ENCODE data around the gene RNF4. TPM values are rescaled to one million over a fixed set of nuclear protein-coding genes. Genes with fewer than 3 reads are reported as not detected.

Gene RNF4
- total RNA-seq, 1 experiment from 2014 or later: 72.8 TPM

DNA sequence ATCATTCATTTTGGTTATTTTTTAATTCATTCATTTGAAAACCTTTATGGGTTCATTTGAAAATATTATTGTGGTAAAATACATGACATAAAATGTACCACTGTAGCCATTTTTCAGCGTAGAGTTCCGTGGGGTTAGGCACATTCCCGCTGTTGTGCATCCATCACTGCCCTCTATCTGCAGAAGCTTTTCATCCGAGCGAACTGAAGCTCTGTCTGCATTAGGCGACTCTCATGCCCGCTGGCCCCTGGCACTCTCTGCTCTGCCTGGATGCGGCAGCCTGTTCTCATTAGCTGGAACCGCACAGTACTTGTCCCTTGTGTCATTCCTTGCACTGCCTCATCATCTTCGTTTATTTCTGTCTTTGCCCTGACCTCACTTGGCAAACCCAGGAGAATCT, 32.6 kb upstream of the RNF4 start:
- no peak for DNase-seq (ENCODE audit: low read depth)
- in situ Hi-C loops (cut with HindIII; ENCODE audit: low pct_unique_long_range_greater_than_20kb, low sequenced_read_pairs): no loop called here

DNA sequence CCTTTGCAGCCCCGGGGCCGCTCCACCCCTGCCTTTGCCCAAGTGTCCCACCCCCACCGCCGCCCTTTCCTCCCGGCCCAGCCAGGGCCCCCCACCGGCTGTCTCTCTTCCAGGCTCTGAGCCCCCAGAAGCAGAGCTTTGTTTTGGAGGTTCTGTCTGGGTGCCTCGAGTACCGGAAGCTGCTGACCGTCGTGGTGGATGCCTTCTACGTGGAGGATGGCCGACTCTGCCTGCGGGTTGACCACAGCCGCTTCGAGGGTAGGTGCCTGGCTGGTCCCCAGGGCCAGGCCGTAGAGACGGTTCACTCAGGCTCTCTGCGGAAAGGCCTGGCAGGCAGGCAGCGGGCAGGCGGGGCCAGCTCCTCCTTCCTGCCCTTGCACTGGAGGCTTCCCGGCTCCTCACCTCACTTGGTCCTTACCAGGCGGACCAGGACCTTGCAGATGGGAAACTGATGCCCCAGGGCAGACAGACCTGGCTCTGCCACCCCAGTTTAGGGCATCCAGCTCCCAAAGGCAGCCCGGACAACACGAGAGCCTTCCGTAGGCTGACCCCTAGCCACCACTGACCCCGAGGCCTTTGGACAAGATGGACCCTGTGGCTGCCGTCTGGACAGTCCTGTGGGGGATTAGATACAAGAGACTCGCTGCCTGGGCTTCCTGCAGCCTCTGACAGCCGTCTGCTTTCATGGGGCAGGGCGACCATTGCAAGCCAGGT, 32.0 kb upstream of the RNF4 start:
- in situ Hi-C loops (cut with HindIII; ENCODE audit: low pct_unique_long_range_greater_than_20kb, low sequenced_read_pairs): no loop called here
- DNase-seq (ENCODE audit: low read depth): no peak

DNA sequence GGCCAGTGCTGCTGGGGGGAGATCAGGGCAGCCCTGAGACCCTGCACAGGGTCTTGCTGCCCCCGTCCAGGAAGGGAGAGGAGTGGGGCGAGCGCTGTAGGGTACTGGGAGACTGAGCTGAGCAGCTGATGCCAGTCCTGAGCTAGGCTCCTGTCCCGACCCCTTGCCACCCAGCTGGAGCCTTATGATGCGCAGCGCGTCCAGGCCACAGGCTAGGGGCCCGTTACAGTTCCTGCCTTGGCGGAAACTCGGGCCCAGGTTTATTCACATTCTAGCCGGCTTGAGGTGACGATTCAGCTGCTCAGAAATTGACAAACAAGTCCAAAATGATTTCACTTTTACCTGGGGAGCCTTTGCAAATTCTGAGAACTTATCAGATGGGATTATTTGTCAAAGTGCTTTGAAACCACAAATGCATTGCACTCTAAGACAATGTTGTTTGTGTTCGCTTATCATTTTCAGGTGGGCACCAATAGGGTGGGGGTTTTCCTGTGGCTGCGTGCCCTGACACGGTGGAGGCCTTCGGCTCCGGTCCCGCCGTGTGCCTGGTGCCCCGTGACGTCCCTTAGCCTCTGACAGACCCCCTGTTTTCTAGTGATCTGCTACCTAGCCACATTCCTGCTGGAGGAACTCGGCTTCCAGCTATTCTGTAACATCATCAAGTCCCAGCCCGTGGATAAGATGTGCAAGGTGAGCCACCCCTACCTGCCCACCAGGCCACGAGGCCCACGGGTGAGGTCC, 31.3 kb upstream of the RNF4 start:
- in situ Hi-C loops (cut with HindIII; ENCODE audit: low pct_unique_long_range_greater_than_20kb, low sequenced_read_pairs): no loop called here
- no peak for DNase-seq (ENCODE audit: low read depth)

DNA sequence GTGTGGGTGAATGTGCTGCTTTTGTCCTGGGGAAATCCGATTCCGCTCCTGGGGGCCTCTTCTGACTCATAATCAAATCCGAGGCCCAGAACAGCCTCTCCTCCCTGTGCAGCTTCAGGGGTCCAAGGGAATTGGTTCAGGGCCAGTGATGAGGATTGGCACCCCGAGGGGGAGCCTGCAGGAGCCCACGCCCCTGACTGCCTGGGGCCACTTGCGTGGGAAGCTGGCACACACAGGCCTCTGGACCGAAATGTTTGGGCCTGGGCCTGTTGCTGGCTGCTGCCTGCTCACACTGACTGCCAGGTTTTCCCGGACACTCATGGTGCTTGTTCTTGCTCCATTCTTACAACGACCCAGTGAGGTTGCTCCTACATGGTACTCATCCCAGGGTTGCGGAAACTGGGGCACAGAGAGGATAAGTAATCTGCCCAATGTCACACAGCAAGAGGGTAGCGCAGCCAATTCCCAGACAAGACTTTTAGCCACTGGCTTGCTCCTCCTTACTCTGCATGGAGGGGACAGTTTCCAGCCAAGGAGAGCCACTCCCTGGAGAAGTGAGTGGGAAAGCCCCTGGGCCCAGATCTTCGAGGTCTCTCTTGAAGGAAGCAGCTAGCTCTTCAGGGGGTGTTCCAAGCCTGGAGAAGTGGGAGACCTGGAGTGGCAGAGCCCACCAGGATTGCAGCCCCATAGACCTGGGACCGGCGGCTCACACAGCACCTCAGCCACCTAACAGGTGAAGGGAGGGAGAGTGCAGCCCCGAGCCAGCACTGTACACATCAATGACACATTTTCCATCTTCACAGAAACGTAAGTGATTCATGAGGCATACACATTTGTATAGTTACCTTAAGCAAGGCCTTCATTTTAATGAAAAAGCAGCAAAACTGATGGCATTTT, 29.8 kb upstream of the RNF4 start:
- no peak for DNase-seq (ENCODE audit: low read depth)
- in situ Hi-C loops (cut with HindIII; ENCODE audit: low pct_unique_long_range_greater_than_20kb, low sequenced_read_pairs): no loop called here

DNA sequence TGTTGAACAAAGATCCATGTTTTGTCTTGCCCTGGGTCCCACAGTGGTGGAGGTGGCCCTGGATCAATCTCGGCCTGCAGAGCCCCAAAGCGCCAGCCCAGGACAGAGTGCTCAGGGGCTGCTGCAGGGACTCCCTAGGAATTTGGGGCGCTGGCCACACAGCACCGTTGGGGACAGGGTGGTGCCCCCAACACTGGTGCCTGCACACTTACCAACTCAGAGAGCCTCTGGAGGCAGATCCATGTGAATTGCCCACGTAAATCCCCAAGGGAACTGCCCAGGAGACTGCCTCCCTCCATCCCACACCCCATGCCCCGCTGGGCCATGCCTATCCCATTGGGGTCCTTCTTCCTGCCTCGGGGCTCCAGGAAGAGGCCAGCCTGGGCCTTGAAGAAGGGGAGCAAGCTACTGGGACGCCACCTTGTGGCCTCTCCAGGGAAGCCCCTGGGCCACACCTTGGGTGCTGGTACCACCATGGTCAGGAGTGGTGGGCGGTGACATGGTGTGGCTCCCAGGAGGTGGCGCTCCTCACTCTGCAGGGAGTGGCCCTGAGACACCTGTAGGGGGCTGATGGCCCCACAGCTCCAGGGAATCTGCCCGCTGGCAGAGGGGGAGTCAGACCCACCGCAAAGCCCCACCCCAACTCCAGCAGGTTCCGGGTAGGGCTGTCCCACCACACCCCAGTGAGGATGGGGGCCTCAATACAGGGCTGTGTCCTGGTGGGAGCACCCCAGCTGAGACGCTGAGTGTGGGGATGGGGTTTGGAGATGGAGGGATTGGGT, 27.3 kb upstream of the RNF4 start:
- DNase-seq (ENCODE audit: low read depth): peak; percentile 30
- in situ Hi-C loops (cut with HindIII; ENCODE audit: low pct_unique_long_range_greater_than_20kb, low sequenced_read_pairs): no loop called here

DNA sequence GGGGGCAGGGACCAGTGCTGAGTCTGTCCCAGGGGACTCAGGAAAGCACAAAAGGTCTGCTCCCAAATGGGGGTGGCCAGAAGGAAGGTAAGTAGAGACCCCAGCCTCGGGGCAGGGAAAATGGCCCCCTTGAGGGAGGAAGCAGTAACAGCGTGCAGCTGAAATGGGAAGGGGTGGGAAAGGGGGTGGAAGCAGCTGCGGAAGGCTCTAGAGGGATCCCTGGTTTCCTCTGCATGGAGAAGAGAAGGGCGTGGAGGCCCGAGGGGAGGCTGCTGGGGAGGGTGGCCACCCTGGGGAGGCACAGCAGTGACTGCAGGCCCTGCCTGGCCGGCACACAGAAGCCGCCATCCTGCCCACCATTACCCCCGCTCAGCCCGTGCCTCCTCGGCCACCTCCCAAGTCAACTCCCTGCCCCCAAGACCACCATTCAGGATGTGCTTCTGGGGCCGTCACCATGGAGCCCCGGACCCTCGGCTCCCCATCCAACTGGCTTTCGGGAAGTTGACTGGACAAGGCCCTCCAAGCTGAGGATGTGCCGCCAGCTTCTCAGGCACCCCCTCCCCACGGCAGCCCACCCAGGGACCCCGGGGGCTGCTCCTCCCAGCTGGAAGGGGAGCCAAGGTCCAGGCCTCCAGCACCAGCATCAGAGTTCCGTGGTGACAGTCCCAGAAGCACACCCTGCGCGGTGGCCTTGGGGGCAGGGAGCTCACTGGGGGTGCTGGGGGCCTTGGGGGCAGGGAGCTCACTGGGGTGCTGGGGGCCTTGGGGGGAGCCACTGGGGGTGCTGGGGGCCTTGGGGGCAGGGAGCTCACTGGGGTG, 26.5 kb upstream of the RNF4 start:
- no peak for DNase-seq (ENCODE audit: low read depth)
- in situ Hi-C loops (cut with HindIII; ENCODE audit: low pct_unique_long_range_greater_than_20kb, low sequenced_read_pairs): no loop called here

DNA sequence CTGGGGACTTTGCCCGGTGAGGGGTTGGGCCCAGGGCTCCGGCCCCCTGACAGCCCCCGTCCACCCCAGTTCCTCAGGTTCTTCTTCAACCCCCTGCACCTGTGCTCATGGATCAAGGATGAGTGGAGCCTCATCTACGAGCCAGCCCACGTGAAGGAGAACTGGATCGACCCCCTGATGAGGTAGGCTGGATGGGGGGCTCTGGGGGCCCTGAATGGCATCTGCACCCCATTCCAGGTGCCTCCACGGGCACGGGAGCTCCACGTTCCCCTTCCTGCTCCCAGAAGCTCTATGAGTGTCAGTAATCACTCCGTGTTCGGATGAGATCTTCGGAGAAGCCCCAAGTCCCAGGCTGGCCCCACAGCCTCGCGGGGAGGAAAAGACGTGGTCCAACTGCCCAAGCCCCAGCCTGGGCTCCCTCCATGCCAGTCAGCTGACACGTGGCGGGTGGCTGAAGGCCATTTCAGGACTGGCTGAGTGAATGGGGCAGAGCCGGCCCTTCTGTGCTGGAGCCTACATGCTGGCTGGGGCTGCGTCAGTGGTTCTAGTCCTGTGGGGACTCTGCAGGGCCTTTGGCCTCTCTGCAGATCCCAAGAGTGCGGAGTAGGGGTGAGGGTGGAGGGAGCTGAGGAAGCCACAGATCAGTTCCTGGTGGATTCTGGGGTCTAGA, 25.7 kb upstream of the RNF4 start:
- in situ Hi-C loops (cut with HindIII; ENCODE audit: low pct_unique_long_range_greater_than_20kb, low sequenced_read_pairs): no loop called here
- DNase-seq (ENCODE audit: low read depth): no peak

DNA sequence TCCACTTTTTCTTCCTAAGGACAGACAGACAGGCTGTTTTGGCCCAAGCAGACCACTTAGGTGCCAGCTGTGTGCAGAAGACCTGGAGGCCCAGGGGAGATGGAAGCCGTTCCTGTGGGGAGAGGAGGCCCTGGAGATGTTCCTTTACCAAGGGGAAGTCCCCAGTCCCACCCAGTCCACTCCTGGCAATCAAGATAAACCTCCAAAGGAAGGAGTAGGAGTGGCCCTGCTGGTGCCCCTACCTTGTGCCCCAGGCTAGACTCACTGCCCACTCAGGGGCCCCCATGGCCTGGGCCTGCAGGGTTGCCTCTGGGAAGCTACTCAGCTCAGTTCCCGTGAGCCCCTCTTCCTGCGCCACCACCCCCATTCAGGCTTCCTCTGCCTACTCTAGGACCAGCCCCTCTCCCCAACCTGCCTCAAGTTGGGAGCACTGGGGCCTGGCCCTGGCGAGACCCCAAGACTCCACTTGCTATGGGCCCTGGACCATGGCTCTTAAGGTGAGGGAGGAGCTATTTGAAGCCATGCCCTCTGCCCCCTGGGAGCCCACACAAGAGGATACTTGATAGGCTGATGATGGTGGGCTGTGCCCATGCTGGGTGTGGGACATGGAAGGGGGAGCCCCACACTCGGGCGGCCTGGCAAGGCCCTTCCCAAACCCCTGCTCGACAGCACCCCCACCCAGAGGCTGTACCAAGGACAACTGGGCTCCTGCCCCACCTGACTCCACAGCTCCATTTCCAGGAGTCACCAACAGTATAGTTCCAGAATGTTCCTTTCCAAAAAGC, 24.8 kb upstream of the RNF4 start:
- in situ Hi-C loops (cut with HindIII; ENCODE audit: low pct_unique_long_range_greater_than_20kb, low sequenced_read_pairs): no loop called here
- no peak for DNase-seq (ENCODE audit: low read depth)

DNA sequence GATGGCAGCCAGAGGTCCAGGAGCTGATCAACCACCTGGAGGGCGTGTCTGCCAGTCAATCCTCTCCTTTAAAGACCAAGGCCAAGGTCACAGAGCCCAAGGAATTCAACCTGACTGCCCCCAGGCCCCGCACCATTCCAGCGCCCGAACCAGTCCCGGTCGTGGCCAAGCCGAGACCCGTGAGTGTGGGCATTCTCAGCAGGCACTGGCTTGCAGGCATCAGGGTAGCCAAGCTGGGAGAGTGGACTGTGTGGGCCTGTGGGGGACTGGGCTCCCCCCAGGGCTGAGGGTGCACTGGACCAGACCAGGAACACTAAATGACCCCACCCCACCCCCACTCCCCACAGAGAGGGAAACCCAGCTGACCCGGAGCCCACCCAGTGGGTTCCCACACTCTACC, 23.8 kb upstream of the RNF4 start:
- in situ Hi-C loops (cut with HindIII; ENCODE audit: low pct_unique_long_range_greater_than_20kb, low sequenced_read_pairs): no loop called here
- DNase-seq (ENCODE audit: low read depth): no peak

DNA sequence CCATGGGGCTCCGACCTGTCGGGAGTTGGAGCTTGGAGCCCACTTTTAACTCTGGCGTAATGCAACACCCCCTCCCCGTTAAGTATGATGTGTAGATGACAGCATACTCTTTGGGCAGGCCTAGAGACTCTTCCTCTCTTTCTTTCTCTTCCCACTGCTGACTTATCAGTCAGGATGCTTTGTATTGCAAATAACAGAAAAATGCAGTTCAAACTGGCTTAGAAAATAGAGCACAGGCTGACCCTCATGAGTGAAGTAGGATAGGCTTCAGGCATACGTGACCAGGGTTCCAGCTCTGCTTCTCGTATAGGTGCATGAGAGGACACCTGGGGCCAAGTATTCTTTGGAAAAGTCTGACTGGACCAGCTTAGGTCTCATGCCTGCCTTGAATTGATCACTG, 23.3 kb upstream of the RNF4 start:
- in situ Hi-C loops (cut with HindIII; ENCODE audit: low pct_unique_long_range_greater_than_20kb, low sequenced_read_pairs): no loop called here
- DNase-seq (ENCODE audit: low read depth): no peak

DNA sequence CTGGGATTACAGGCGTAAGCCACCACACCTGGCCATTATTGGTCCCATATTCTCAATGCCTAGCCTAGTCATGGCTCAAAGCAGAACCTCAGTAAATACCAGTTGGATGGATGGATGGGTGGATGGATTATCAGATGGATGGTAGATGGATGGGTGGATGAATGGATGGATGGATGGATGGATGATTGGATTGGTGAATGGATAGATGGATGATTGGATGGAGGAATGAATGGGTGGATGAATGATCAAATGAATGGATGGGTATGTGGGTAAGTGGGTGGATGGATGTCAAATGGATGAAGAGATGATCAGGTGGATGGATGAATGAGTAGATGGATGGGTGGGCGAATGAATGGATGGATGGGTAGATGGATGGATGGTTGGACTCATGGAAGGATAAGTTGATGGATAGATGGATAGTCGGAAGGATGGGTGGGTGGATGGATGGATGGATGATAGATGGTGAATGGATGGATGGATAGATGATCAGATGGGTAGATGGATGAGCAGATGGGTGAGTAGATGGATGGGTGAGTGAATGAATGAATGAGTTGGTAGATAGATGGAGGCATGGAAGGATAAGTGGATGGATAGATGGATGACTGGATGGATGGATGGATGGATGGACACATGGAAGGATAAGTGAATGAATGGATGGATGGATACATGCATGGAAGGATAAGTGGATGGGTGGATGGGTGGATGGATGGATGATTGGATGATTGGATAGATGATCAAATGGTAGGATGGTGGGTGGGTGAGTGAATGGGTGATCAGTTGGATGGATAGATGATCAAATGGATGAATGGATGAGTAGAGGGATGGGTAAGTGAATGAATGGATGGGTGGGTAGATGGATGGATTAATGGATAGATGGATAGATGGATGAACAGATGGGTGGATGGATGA, 22.0 kb upstream of the RNF4 start:
- in situ Hi-C loops (cut with HindIII; ENCODE audit: low pct_unique_long_range_greater_than_20kb, low sequenced_read_pairs): no loop called here

DNA sequence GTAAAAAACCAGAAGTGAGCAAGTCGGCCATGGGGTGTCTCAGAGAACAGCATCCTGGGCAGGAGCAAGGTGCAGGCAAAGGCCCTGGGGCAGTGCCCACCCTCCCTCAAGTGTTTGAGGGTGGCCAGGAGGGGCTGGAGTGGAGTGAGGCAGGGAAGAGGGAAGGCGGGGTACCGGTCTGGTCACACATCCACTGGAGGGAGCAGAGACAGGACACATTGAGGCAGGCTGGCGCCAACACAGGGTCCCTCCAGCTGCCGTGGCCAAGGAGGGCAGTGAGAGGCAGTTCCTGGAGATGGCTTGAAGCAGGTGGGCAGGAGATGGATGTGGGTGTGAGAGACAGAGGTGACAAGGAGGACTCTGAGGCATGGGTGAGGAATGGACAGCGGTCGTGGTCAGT, 20.3 kb upstream of the RNF4 start:
- in situ Hi-C loops (cut with HindIII; ENCODE audit: low pct_unique_long_range_greater_than_20kb, low sequenced_read_pairs): no loop called here
- no peak for DNase-seq (ENCODE audit: low read depth)

More for the DNA sequence above, 22.0 kb upstream of the RNF4 start:
- DNase-seq (ENCODE audit: low read depth): no peak

DNA sequence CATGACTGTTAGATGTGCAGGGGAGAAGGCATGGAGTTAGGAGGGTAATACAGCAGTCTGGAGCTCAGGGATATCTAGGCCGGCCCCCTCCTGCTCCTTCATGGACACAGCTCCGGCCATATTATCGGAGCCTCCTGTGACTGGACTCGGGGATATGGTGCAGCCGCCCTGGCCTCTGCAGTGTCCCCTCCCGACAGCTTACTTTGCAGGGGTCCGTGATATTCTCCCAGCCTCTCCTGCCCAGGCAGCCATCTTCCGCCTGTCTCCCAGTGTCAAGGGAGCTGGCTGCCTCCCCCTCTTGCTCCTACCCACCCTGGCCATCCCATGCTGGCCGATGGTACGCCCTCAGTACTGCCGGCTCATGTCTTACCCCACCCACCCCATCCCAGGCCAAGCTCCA, 19.9 kb upstream of the RNF4 start:
- DNase-seq (ENCODE audit: low read depth): no peak
- in situ Hi-C loops (cut with HindIII; ENCODE audit: low pct_unique_long_range_greater_than_20kb, low sequenced_read_pairs): no loop called here

DNA sequence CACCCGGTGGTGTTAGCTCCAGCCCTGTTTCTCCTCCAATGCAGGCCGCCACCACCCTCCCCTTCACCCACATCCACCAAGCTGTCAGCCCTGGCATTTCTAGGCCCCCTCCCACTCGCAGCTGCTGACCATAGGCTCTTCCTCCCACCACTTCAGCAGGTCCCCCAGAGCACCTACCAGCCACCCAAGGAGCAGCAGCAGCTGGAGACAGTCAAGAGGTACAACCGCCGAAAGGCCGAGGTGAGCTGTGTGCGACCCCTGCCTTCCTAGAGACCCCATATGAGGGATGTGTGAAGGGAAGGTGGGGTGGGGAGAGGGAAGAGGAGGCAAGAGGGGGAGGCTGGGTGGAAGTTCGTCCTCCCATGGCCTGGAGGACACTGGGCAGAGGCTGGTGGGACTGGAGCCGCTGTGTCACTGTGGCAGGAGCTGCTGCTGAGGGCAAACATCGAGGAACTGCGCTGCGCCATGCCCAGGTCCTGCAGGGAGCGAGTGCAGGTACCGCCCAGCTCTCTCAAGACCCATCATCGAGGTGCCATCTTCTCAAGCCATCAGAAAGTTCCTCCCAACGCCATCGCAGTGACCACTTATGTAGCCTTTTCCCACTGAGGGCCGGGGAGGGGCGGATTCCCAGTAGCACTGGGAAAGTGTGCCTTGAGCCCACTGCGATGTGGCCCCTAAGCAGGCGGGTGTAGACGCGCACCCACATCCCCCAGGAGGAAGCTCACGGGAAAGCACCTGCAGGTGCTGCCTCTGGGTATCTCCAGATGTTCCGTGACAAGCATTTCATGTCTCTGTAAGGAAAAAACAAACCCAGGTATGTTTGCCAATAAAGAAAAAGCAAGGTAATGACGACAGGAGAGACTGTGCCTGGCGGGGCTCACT, 19.2 kb upstream of the RNF4 start:
- DNase-seq (ENCODE audit: low read depth): no peak
- in situ Hi-C loops (cut with HindIII; ENCODE audit: low pct_unique_long_range_greater_than_20kb, low sequenced_read_pairs): no loop called here
